Endothelial cell (in vitro differentiated cells): ENCODE data around the gene ERV3-1. TPM values are rescaled to one million over a fixed set of nuclear protein-coding genes. Genes with fewer than 3 reads are reported as not detected.
"Not testable (repeated sequence)": the region's sequence is repeated elsewhere in the genome, so short reads cannot be mapped to it uniquely, and the experiment has no call there.

ENCODE experiments used
- DNase-seq: peaks from one replicate; pipeline ENCODE4 v3.0.0; 2021; ENCODE audit warnings: low spot score
- H3K27ac Mint-ChIP-seq: one replicate; pipeline ENCODE4 v1.8.0; 2021; ENCODE audit warnings: mixed read lengths, inconsistent platforms; ENCODE audit not compliant: unreplicated experiment
- H3K27me3 Mint-ChIP-seq: one replicate; pipeline ENCODE4 v1.8.0; 2021; ENCODE audit warnings: mild to moderate bottlenecking, moderate library complexity, mixed read lengths, inconsistent platforms; ENCODE audit not compliant: unreplicated experiment
- H3K36me3 Mint-ChIP-seq: one replicate; pipeline ENCODE4 v1.8.0; 2021; ENCODE audit warnings: mild to moderate bottlenecking, low read depth, mixed read lengths, inconsistent platforms; ENCODE audit not compliant: unreplicated experiment
- H3K4me1 Mint-ChIP-seq: one replicate; pipeline ENCODE4 v1.8.0; 2021; ENCODE audit warnings: mild to moderate bottlenecking, mixed read lengths, inconsistent platforms; ENCODE audit not compliant: unreplicated experiment
- H3K4me3 Mint-ChIP-seq: one replicate; pipeline ENCODE4 v1.8.0; 2021; ENCODE audit warnings: mild to moderate bottlenecking, mixed read lengths, inconsistent platforms; ENCODE audit not compliant: unreplicated experiment
- H3K9me3 Mint-ChIP-seq: one replicate; pipeline ENCODE4 v1.8.0; 2021; ENCODE audit warnings: mixed read lengths, inconsistent platforms; ENCODE audit not compliant: unreplicated experiment
- CTCF ChIP-seq: fragments of 200-600 bp; sonication (generic); IDR thresholded peaks from one replicate; pipeline ENCODE4 v1.5.0; 2021; ENCODE audit warnings: antibody characterized with exemption; ENCODE audit not compliant: unreplicated experiment
- total RNA-seq: library from RNA; stranded (reverse); fragmentation: NEBNext Ultra II Directional; extraction: Animal tissue kit (Norgen Biotek cat#: 25700); gene quantifications from one replicate; pipeline ENCODE4 v1.2.1, GENCODE V29; 2021; ENCODE audit not compliant: unreplicated experiment

The ERV3-1 gene
- total RNA-seq, 1 donor from 2014 or later: 58.4 TPM

- Mint-ChIP-seq H3K4me1 (peaks cover 5% of the 10 kb centered on the region), H3K27me3 (peaks cover 3% of the 10 kb centered on the region), H3K9me3 (no peaks in the 10 kb centered on the region), H3K4me3 (peak overlapping the region; percentile 90), H3K27ac (peak overlapping the region; percentile 53), H3K36me3 (peaks cover 3% of the 10 kb centered on the region)
- DNase-seq: peak; percentile 92
- peak; percentile 32 for TF ChIP-seq CTCF
These were observed 31.5 kb upstream of the ERV3-1 start for GRCh38 chr7:65037740-65038688.

GRCh38 chr7:65036526-65036925 lies 30.0 kb upstream of the ERV3-1 start:
- H3K27ac Mint-ChIP-seq, H3K27me3 Mint-ChIP-seq, H3K4me1 Mint-ChIP-seq, H3K9me3 Mint-ChIP-seq, H3K36me3 Mint-ChIP-seq, H3K4me3 Mint-ChIP-seq, DNase-seq: not testable (repeated sequence)

GRCh38 chr7:65035469-65035868 lies 29.0 kb upstream of the ERV3-1 start:
- H3K27ac Mint-ChIP-seq: peak overlapping the region; percentile 44
- not testable (repeated sequence) for H3K4me3 Mint-ChIP-seq, H3K27me3 Mint-ChIP-seq, DNase-seq, H3K9me3 Mint-ChIP-seq, H3K36me3 Mint-ChIP-seq, H3K4me1 Mint-ChIP-seq

GRCh38 chr7:65034120-65034782 lies 27.8 kb upstream of the ERV3-1 start:
- not testable (repeated sequence) for H3K4me3 Mint-ChIP-seq, H3K36me3 Mint-ChIP-seq, H3K27me3 Mint-ChIP-seq, H3K9me3 Mint-ChIP-seq, H3K27ac Mint-ChIP-seq, H3K4me1 Mint-ChIP-seq, DNase-seq

- not testable (repeated sequence) for H3K4me3 Mint-ChIP-seq, DNase-seq, H3K4me1 Mint-ChIP-seq, H3K36me3 Mint-ChIP-seq, H3K9me3 Mint-ChIP-seq, H3K27ac Mint-ChIP-seq, H3K27me3 Mint-ChIP-seq
These were observed 26.9 kb upstream of the ERV3-1 start for GRCh38 chr7:65033391-65033790.

- not testable (repeated sequence) for H3K36me3 Mint-ChIP-seq
These were observed 18.5 kb upstream of the ERV3-1 start for GRCh38 chr7:65025023-65025422.

GRCh38 chr7:65020978-65021377 lies 14.5 kb upstream of the ERV3-1 start:
- H3K27me3 Mint-ChIP-seq, H3K4me1 Mint-ChIP-seq, H3K36me3 Mint-ChIP-seq, H3K27ac Mint-ChIP-seq, H3K9me3 Mint-ChIP-seq, H3K4me3 Mint-ChIP-seq, DNase-seq: not testable (repeated sequence)

More at GRCh38 chr7:65025023-65025422, 18.5 kb upstream of the ERV3-1 start:
- not testable (repeated sequence) for H3K4me3 Mint-ChIP-seq, DNase-seq, H3K9me3 Mint-ChIP-seq, H3K27ac Mint-ChIP-seq, H3K4me1 Mint-ChIP-seq, H3K27me3 Mint-ChIP-seq

- H3K9me3 Mint-ChIP-seq, H3K27me3 Mint-ChIP-seq: not testable (repeated sequence)
- peaks cover 17% of the 10 kb centered on the region for H3K4me1 Mint-ChIP-seq
These were observed 3.4 kb upstream of the ERV3-1 start for GRCh38 chr7:65009881-65010280.

GRCh38 chr7:65009394-65009793 lies 2.9 kb upstream of the ERV3-1 start:
- peaks cover 19% of the 10 kb centered on the region for H3K4me1 Mint-ChIP-seq
- not testable (repeated sequence) for DNase-seq, H3K27me3 Mint-ChIP-seq, H3K27ac Mint-ChIP-seq, H3K9me3 Mint-ChIP-seq, H3K4me3 Mint-ChIP-seq, H3K36me3 Mint-ChIP-seq

More at GRCh38 chr7:65009881-65010280, 3.4 kb upstream of the ERV3-1 start:
- H3K36me3 Mint-ChIP-seq, H3K27ac Mint-ChIP-seq, H3K4me3 Mint-ChIP-seq, DNase-seq: not testable (repeated sequence)

GRCh38 chr7:65007036-65007435 lies 549 bp upstream of the ERV3-1 start:
- H3K27me3 Mint-ChIP-seq, H3K36me3 Mint-ChIP-seq, H3K9me3 Mint-ChIP-seq, DNase-seq: not testable (repeated sequence)
- peaks cover 19% of the 10 kb centered on the region for H3K4me1 Mint-ChIP-seq
- H3K4me3 Mint-ChIP-seq: peak overlapping the region; percentile 97
- H3K27ac Mint-ChIP-seq: peak overlapping the region; percentile 72
